Measurements from ENCODE around the gene VWA7.
"Not testable (repeated sequence)": the region's sequence is repeated elsewhere in the genome, so short reads cannot be mapped to it uniquely, and the experiment has no call there.

The VWA7 gene

DNA sequence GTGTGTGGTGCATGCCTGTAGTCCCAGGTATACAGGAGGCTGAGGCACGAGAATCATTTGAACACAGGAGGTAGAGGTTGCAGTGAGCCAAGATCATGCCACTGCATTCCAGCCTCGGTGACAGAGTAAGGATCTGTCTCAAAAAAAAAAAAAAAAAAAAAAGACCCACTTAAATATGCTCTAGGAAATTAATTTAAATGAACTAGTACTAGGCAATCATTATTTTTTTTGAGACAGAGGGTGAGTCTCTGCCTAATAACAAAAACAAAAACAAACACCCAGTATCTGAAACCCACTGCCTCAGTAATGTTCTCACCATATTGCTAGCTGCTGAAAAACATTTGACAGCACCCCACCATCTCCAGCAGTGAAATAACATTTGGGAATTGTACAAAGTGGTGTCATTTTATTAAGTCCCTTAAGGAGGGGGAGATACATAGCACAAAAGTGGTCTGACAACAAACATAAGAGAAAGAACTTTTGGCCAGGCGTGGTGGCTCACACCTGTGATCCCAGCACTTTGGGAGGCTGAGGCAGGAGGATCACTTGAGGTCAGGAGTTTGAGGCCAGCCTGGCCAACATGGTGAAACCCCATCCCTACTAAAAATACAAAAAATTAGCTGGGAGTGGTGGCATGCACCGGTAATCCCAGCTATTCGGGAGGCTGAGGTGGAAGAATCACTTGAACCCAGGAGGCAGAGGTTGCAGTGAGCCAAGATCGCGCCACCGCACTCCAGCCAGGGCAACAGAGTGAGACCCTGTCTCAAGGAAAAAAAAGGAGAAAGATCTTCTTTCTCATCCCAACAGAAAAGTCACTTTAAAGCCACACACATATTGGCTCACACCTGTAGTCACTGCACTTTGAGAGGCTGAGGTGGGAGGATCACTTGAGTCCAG is 24.2 kb upstream of the VWA7 start:
- not testable (repeated sequence) for DNase-seq (ENCODE audit: low spot score)

- no peak for DNase-seq (ENCODE audit: low spot score)
Measured at GRCh38 chr6:31799781-31800180, 22.7 kb upstream of the VWA7 start.

GRCh38 chr6:31797588-31797987 is 20.5 kb upstream of the VWA7 start:
- DNase-seq (ENCODE audit: low spot score), result peak; percentile 81

GRCh38 chr6:31796993-31797385 is 19.9 kb upstream of the VWA7 start:
- DNase-seq (ENCODE audit: low spot score), result no peak

GRCh38 chr6:31795616-31796298 is 18.6 kb upstream of the VWA7 start, which contains the start of gene VARS1:
TSS of gene VARS1 (minus strand) at chr6:31795752. CDS start at chr6:31795217, 535 bp downstream.
- DNase-seq (ENCODE audit: low spot score), result peak; percentile 84

GRCh38 chr6:31794866-31795615 is 17.9 kb upstream of the VWA7 start:
- no peak for DNase-seq (ENCODE audit: low spot score)

- peak; percentile 61 for DNase-seq (ENCODE audit: low spot score)
Measured at GRCh38 chr6:31794294-31794865, 17.3 kb upstream of the VWA7 start.

DNA sequence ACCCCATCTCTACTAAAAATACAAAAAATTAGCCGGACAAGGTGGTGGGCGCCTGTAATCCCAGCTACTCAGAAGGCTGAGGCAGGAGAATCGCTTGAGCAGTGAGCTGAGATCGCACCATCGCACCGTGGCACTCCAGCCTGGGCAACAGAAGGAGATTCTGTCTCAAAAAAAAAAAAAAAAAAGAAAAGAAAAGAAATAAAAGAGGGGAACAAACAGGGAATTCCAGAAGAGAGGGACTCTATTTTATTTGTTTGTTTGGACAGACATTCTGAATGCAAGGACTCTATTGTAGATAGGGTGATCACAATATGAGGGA is 16.8 kb upstream of the VWA7 start:
- DNase-seq (ENCODE audit: low spot score), result not testable (repeated sequence)

- no peak for DNase-seq (ENCODE audit: low spot score)
Measured at GRCh38 chr6:31792761-31793171, 15.6 kb upstream of the VWA7 start.

GRCh38 chr6:31792090-31792374 is 14.9 kb upstream of the VWA7 start:
- no peak for DNase-seq (ENCODE audit: low spot score)

DNA sequence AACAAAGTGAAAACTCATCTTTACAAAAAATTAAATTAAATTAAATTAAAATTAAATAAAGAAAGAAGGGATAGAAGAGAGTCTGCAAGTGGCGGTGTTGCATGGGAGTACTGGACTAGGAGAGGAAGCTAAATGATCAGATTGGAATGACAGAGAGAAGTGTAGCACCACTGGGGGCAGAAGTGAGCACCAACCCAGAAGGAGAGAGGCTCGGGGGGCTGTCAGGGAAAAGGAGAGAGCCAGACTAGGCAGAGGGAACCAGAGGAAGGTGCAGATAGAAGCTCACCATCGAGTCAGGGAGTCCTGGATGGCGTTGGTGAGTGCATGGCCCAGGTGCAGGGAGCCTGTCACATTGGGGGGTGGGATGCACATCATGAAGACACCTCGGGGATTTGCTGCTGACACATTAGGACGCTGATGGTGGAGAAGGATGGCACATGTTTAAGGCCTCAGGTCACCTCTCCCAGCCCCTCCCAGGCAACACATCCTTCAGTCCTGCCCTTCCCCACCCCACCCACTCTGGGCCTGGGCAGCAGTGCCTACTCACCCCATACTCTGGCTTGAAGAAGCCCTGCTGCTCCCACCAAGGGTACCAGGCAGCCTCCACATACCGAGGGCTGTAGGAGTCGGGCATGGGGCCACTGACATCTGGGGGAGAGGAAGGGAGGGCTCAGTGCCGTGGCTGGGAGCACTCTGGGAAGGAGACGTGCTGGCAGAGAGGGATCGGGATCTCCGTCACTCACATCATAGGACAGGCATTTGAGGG is 14.4 kb upstream of the VWA7 start:
- peak; percentile 73 for DNase-seq (ENCODE audit: low spot score)

GRCh38 chr6:31785475-31785874 is 8.3 kb upstream of the VWA7 start:
- no peak for DNase-seq (ENCODE audit: low spot score)

- DNase-seq (ENCODE audit: low spot score), result no peak
Measured at GRCh38 chr6:31784098-31784925, 7.2 kb upstream of the VWA7 start.

DNA sequence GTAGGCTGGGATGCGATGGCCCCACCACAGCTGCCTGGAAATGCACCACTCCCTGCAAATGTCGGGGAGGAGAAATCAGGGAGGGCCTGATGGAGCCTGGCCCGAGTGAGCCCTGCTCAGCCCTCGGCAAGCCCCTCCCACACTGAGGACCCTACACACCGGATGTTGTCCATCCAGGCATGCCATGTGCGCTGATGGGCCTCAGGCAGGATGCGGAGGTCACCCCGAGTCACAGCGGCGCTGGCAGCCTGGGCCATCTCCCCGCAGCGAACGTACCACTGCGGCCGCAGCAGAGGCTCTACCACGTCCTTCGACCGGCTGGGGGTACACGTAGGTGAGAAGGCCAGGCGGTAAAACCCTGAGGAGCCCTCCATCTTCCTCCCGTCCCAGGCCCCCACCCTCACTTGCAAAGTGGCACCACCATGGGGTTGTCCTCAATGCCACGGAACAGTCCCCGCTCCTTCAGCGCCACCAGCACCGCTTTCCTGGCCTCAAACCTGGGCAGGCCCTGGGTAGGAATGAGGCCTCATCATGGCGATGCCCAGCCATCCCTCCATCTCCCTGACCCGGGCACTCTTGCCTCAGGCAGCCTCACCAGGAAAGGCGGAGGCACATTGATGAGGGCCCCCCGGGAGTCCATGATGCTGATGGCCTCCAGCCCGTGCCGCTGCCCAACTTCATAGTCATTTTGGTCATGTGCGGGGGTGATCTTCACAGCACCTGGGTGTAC is 5.2 kb upstream of the VWA7 start:
- DNase-seq (ENCODE audit: low spot score), result no peak

- DNase-seq (ENCODE audit: low spot score), result no peak
Measured at GRCh38 chr6:31781244-31782125, 4.4 kb upstream of the VWA7 start.

- no peak for DNase-seq (ENCODE audit: low spot score)
Measured at GRCh38 chr6:31780507-31781243, 3.5 kb upstream of the VWA7 start.

GRCh38 chr6:31779908-31780307 is 2.8 kb upstream of the VWA7 start:
- no peak for DNase-seq (ENCODE audit: low spot score)

Data from NAMALWA (cell line).